Measurements from ENCODE around the gene IL34. TPM values are rescaled to one million over a fixed set of nuclear protein-coding genes. Genes with fewer than 3 reads are reported as not detected.

Gene IL34
- polyA plus RNA-seq, 1 donor from 2014 or later: 3.0 TPM

DNA sequence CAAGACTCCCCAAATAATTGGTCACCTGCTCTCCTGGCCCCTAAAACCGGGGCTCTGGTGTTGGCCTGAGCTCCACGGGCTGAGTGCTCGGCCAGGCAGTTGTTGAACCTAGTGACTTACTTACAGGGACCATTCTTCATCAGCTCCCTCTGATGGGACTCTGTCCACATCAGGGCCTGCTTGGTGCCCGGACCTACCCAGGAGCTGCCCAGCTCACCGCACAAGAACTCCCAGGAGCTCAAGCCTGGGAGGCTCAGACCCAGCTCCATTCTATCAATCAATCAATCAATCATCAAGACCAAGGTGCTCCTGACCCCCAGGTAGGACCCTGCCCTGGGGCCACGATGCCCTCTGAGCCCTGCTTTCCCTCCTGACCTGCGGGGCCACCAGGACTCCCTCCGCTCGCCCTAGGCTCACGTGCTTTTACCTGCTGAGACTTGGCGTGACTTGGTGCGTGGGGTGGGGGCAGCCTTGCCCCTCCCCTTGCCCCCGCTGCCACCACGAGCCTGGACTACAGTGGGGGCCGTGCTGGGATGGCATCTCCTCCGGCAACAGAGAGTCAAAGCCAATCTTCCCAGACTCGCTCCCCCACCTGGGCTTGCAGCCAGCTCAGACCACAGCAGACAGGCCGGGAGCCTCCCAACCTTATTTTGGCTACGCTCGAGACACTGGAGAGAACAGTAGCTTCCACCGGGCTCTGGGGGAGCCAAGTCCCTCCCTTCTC lies 15.7 kb downstream of the IL34 start:
- no peak overlapping the region for H3K9ac ChIP-seq (ENCODE audit: low read length)
- H3K4me3 ChIP-seq (ENCODE audit: low read length): no peak overlapping the region
- H3K9me2 ChIP-seq (ENCODE audit: insufficient read depth, low read length): no peaks in the 10 kb centered on the region
- H3F3A ChIP-seq (ENCODE audit: insufficient read depth, low read length, poor library complexity, severe bottlenecking): no peaks in the 10 kb centered on the region
- H3K9me3 ChIP-seq (ENCODE audit: low read length): no peaks in the 10 kb centered on the region
- no peaks in the 10 kb centered on the region for H3K79me2 ChIP-seq (replicated peaks; ENCODE audit: insufficient read depth, low read length)
- H3K27ac ChIP-seq (ENCODE audit: low read length): no peak overlapping the region
- TF ChIP-seq MXI1 (conservative IDR thresholded peaks at IDR 0.05; ENCODE audit: poor library complexity, severe bottlenecking) (no peak), EP300 (conservative IDR thresholded peaks at IDR 0.05; ENCODE audit: poor library complexity, severe bottlenecking) (no peak), EZH2 (IDR thresholded peaks at IDR 0.05; ENCODE audit: borderline replicate concordance, insufficient read depth, low read length, poor library complexity, severe bottlenecking) (no peak), RAD21 (conservative IDR thresholded peaks at IDR 0.05) (no peak), TAF1 (IDR thresholded peaks at IDR 0.05; ENCODE audit: low read depth) (no peak)
- H3K27me3 ChIP-seq (ENCODE audit: insufficient read depth, low read depth, low read length): no peaks in the 10 kb centered on the region
- no peak overlapping the region for H2AFZ ChIP-seq (ENCODE audit: low read depth, low read length)
- H4K20me1 ChIP-seq (ENCODE audit: insufficient read depth): no peaks in the 10 kb centered on the region
- H3K4me2 ChIP-seq (ENCODE audit: low read length): no peak overlapping the region
- no peaks in the 10 kb centered on the region for H3K36me3 ChIP-seq (ENCODE audit: insufficient read depth, low read length)

DNA sequence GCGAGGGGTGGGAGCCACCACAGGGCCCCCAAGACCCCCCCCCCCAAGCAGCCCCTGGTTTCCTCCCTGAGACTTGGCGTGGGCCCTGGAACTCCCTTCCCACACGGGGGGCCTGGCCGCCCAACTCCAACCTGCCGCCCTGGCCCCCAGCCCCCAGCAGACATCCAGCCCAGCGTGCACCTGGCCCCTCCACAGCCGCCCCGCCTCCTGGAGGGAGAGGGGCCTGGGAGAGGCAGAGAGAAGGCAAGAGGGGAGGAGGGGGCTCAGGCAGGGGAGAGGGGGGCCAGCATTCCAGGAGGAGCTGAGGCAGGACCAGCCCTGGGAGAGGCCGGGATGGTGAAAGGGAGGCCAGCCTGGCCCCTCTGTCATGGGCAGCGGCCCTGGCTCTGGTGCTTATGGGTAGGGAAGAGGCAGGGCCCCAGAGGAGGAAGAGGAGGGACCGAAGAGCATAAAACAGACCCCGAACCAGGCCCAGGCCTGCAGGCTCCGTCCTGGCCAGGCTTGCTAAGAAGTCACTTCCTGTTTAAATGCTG lies 16.7 kb downstream of the IL34 start:
- no peak overlapping the region for H3K9ac ChIP-seq (ENCODE audit: low read length)
- no peaks in the 10 kb centered on the region for H3F3A ChIP-seq (ENCODE audit: insufficient read depth, low read length, poor library complexity, severe bottlenecking)
- H3K27ac ChIP-seq (ENCODE audit: low read length): no peak overlapping the region
- TF ChIP-seq MXI1 (conservative IDR thresholded peaks at IDR 0.05; ENCODE audit: poor library complexity, severe bottlenecking) (no peak), POLR2AphosphoS5 (IDR thresholded peaks at IDR 0.05) (no peak), EP300 (conservative IDR thresholded peaks at IDR 0.05; ENCODE audit: poor library complexity, severe bottlenecking) (no peak)
- TF ChIP-seq, protein P1, sequence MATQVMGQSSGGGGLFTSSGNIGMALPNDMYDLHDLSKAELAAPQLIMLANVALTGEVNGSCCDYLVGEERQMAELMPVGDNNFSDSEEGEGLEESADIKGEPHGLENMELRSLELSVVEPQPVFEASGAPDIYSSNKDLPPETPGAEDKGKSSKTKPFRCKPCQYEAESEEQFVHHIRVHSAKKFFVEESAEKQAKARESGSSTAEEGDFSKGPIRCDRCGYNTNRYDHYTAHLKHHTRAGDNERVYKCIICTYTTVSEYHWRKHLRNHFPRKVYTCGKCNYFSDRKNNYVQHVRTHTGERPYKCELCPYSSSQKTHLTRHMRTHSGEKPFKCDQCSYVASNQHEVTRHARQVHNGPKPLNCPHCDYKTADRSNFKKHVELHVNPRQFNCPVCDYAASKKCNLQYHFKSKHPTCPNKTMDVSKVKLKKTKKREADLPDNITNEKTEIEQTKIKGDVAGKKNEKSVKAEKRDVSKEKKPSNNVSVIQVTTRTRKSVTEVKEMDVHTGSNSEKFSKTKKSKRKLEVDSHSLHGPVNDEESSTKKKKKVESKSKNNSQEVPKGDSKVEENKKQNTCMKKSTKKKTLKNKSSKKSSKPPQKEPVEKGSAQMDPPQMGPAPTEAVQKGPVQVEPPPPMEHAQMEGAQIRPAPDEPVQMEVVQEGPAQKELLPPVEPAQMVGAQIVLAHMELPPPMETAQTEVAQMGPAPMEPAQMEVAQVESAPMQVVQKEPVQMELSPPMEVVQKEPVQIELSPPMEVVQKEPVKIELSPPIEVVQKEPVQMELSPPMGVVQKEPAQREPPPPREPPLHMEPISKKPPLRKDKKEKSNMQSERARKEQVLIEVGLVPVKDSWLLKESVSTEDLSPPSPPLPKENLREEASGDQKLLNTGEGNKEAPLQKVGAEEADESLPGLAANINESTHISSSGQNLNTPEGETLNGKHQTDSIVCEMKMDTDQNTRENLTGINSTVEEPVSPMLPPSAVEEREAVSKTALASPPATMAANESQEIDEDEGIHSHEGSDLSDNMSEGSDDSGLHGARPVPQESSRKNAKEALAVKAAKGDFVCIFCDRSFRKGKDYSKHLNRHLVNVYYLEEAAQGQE (IDR thresholded peaks at IDR 0.05; ENCODE audit: borderline replicate concordance): no peak
- no peaks in the 10 kb centered on the region for H4K20me1 ChIP-seq (ENCODE audit: insufficient read depth)
- no peak overlapping the region for H3K4me3 ChIP-seq (ENCODE audit: low read length)
- no peak overlapping the region for H3K4me2 ChIP-seq (ENCODE audit: low read length)
- H3K79me2 ChIP-seq (replicated peaks; ENCODE audit: insufficient read depth, low read length): no peaks in the 10 kb centered on the region
- H3K9me2 ChIP-seq (ENCODE audit: insufficient read depth, low read length): no peaks in the 10 kb centered on the region
- H3K27me3 ChIP-seq (ENCODE audit: insufficient read depth, low read depth, low read length): no peaks in the 10 kb centered on the region
- no peaks in the 10 kb centered on the region for H3K36me3 ChIP-seq (ENCODE audit: insufficient read depth, low read length)
- H2AFZ ChIP-seq (ENCODE audit: low read depth, low read length): no peak overlapping the region
- no peaks in the 10 kb centered on the region for H3K9me3 ChIP-seq (ENCODE audit: low read length)

DNA sequence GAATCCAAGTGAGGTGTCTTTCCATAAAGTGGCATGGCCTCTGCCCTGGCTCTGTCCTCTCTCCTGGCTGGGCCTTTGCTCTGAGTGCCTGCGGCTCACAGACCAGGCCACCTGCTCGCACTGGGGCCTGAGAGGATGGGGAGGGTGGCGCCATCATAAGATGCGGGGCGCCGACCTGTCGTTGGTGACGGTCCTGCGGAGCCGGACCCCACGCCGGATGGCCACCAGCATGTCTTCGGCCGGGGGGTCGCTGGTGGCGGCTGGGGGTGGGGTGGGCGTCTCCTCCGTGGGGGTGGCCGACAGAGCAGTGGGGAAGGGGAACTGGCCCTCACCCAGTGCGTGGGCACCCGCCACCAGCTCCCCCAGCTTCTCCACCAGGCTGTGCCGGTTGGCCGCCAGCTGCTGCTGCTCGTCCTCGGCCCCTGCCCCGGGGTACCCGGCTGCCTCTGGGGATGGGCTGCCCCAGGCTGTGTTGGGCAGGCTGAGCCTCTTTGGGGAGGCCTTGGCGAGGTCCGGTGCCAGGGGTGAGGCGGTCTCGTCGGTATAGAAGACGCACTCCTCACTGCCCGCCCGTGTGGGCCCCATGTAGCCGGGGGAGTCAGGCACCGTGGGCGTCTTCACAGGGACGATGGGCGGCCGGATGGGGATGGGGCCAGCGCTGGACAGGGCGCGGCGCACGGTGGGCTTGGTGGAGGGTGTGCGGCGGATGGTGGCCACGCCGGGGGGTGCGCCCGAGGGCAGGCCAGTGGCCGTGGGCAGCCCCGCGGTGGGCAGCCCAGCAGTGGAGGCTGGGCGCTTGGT lies 17.4 kb downstream of the IL34 start:
- no peak overlapping the region for H3K27ac ChIP-seq (ENCODE audit: low read length)
- no peak overlapping the region for H3K4me2 ChIP-seq (ENCODE audit: low read length)
- H3K4me3 ChIP-seq (ENCODE audit: low read length): no peak overlapping the region
- H3K9me2 ChIP-seq (ENCODE audit: insufficient read depth, low read length): no peaks in the 10 kb centered on the region
- H2AFZ ChIP-seq (ENCODE audit: low read depth, low read length): no peak overlapping the region
- no peaks in the 10 kb centered on the region for H3K9me3 ChIP-seq (ENCODE audit: low read length)
- no peaks in the 10 kb centered on the region for H3K79me2 ChIP-seq (replicated peaks; ENCODE audit: insufficient read depth, low read length)
- H3K27me3 ChIP-seq (ENCODE audit: insufficient read depth, low read depth, low read length): no peaks in the 10 kb centered on the region
- TF ChIP-seq TAF1 (IDR thresholded peaks at IDR 0.05; ENCODE audit: low read depth) (no peak), SMC3 (conservative IDR thresholded peaks at IDR 0.05; ENCODE audit: poor library complexity) (no peak), RAD21 (conservative IDR thresholded peaks at IDR 0.05) (no peak), POLR2AphosphoS5 (IDR thresholded peaks at IDR 0.05) (no peak), MXI1 (conservative IDR thresholded peaks at IDR 0.05; ENCODE audit: poor library complexity, severe bottlenecking) (no peak), EP300 (conservative IDR thresholded peaks at IDR 0.05; ENCODE audit: poor library complexity, severe bottlenecking) (no peak)
- TF ChIP-seq, protein P1 (IDR thresholded peaks at IDR 0.05; ENCODE audit: borderline replicate concordance): no peak
- TF ChIP-seq, protein P2, sequence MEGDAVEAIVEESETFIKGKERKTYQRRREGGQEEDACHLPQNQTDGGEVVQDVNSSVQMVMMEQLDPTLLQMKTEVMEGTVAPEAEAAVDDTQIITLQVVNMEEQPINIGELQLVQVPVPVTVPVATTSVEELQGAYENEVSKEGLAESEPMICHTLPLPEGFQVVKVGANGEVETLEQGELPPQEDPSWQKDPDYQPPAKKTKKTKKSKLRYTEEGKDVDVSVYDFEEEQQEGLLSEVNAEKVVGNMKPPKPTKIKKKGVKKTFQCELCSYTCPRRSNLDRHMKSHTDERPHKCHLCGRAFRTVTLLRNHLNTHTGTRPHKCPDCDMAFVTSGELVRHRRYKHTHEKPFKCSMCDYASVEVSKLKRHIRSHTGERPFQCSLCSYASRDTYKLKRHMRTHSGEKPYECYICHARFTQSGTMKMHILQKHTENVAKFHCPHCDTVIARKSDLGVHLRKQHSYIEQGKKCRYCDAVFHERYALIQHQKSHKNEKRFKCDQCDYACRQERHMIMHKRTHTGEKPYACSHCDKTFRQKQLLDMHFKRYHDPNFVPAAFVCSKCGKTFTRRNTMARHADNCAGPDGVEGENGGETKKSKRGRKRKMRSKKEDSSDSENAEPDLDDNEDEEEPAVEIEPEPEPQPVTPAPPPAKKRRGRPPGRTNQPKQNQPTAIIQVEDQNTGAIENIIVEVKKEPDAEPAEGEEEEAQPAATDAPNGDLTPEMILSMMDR (IDR thresholded peaks at IDR 0.05; ENCODE audit: poor library complexity, severe bottlenecking): no peak
- no peaks in the 10 kb centered on the region for H3K36me3 ChIP-seq (ENCODE audit: insufficient read depth, low read length)
- no peaks in the 10 kb centered on the region for H4K20me1 ChIP-seq (ENCODE audit: insufficient read depth)
- no peak overlapping the region for H3K9ac ChIP-seq (ENCODE audit: low read length)
- H3F3A ChIP-seq (ENCODE audit: insufficient read depth, low read length, poor library complexity, severe bottlenecking): no peaks in the 10 kb centered on the region

All from neural cell (in vitro differentiated cells).